HL-60 (cell line): ENCODE data around the gene ATP2B2.

Source experiments
- GABPA ChIP-seq: IDR thresholded peaks from 2 replicates; pipeline ENCODE4 v1.6.1; 2012; ENCODE audit warnings: low read depth
- POLR2AphosphoS5 ChIP-seq: IDR thresholded peaks from 2 replicates; pipeline ENCODE4 v1.6.1; 2012; ENCODE audit warnings: low read depth
- SPI1 ChIP-seq: IDR thresholded peaks from 2 replicates; pipeline ENCODE4 v1.6.1; 2012; ENCODE audit warnings: low read depth, mild to moderate bottlenecking, borderline replicate concordance
- TF ChIP-seq, protein P1 (sequence below): IDR thresholded peaks from one replicate; pipeline ENCODE4 v1.5.1; 2011; ENCODE audit warnings: low read length, control low read depth, inconsistent platforms; ENCODE audit not compliant: insufficient read depth
- TF ChIP-seq, protein P2 (sequence below): IDR thresholded peaks from 2 replicates; pipeline ENCODE4 v1.6.1; 2012; ENCODE audit warnings: low read depth; ENCODE audit not compliant: insufficient replicate concordance

DNA sequence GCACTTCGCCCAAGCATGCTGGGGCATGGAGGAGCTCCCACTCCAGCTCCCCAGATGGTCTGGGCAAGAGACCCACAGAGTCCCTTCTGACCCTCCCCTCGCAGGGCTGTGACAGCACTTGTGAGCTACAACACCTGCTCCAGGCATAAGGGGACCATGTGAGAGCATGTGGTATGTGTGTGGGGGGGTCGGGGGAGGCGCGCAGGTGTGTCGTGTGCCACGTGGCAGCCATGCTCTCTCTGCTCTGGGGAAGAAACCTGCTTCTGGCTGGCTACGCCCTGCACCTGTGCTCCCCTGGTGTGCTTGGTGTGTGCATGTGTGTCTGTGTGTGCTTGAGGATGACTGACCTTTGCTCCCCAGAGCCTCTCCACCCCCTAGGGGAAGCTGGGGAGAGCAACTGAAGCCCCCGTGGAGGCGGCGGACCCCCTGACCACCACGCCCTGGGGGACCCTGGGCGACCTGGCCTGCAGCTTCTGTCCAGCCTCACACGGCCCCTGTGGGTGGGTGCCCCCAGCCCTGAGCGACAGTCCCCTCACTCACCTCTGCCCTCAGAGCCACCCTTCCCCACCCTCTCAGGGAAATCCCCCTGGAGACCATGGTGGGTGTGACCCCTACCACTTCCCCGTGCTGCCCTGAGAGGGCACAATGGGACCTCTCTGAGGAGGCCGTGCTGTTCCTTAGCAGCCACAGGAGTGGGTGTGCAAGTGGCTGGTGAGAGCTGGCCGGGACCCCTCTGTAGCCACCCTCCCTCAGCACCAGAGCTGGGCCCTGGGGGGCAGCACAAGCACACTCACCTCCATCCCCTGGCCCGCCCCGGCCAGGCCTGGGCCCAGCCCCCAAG is 167.8 kb downstream of the ATP2B2 start:
- TF ChIP-seq, protein P1, sequence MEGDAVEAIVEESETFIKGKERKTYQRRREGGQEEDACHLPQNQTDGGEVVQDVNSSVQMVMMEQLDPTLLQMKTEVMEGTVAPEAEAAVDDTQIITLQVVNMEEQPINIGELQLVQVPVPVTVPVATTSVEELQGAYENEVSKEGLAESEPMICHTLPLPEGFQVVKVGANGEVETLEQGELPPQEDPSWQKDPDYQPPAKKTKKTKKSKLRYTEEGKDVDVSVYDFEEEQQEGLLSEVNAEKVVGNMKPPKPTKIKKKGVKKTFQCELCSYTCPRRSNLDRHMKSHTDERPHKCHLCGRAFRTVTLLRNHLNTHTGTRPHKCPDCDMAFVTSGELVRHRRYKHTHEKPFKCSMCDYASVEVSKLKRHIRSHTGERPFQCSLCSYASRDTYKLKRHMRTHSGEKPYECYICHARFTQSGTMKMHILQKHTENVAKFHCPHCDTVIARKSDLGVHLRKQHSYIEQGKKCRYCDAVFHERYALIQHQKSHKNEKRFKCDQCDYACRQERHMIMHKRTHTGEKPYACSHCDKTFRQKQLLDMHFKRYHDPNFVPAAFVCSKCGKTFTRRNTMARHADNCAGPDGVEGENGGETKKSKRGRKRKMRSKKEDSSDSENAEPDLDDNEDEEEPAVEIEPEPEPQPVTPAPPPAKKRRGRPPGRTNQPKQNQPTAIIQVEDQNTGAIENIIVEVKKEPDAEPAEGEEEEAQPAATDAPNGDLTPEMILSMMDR, result no peak
- TF ChIP-seq GABPA (no peak), POLR2AphosphoS5 (no peak), SPI1 (no peak)
- TF ChIP-seq, protein P2, sequence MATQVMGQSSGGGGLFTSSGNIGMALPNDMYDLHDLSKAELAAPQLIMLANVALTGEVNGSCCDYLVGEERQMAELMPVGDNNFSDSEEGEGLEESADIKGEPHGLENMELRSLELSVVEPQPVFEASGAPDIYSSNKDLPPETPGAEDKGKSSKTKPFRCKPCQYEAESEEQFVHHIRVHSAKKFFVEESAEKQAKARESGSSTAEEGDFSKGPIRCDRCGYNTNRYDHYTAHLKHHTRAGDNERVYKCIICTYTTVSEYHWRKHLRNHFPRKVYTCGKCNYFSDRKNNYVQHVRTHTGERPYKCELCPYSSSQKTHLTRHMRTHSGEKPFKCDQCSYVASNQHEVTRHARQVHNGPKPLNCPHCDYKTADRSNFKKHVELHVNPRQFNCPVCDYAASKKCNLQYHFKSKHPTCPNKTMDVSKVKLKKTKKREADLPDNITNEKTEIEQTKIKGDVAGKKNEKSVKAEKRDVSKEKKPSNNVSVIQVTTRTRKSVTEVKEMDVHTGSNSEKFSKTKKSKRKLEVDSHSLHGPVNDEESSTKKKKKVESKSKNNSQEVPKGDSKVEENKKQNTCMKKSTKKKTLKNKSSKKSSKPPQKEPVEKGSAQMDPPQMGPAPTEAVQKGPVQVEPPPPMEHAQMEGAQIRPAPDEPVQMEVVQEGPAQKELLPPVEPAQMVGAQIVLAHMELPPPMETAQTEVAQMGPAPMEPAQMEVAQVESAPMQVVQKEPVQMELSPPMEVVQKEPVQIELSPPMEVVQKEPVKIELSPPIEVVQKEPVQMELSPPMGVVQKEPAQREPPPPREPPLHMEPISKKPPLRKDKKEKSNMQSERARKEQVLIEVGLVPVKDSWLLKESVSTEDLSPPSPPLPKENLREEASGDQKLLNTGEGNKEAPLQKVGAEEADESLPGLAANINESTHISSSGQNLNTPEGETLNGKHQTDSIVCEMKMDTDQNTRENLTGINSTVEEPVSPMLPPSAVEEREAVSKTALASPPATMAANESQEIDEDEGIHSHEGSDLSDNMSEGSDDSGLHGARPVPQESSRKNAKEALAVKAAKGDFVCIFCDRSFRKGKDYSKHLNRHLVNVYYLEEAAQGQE, result no peak
